ENCODE data around the gene CASP12. TPM values are rescaled to one million over a fixed set of nuclear protein-coding genes. Genes with fewer than 3 reads are reported as not detected.

CASP12 gene
- total RNA-seq, 1 experiment from 2014 or later: not detected

DNA sequence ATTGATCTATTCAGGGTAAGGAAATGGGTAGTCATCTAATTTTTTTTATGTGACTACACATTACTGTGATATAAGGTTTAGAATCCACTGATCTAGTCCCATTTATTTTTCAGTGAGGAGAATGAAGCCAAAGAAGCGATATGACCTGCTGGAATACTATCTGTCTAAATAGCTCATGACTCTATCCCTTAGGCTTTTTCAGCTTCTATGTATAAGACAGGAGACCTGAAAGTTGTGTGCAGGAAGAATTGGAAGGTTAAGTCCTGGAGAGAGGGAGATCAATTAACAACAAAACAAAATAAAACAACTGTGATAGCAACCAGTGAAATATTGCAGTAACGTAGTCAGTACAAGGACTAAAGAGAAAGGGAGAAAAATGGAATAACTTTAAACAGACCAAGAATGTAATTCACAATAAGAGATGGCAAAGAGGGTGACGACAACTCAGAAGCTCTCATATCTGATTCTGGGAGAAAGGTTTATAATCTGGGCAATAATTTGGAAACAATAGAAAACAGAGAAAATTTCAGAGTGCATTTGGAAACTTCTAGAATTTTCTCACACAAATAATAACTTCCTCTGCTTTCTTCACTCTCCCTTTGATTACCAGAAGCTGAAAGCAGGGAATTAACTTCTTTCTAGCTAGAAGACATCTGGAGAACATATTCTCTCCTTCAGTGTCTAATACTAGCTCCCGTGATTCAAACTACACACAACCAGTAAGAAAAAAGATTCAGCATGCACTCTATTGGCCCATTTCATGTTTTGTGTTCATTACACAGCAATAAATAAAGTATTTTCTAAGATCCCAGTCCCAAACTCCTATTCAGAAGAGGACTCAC is 19.2 kb upstream of the CASP12 start:
- no peaks in the 10 kb centered on the region for H3K79me2 ChIP-seq (ENCODE audit: low read depth)
- no peak for TF ChIP-seq EZH2 (IDR thresholded peaks at IDR 0.05; ENCODE audit: low read depth)
- TF ChIP-seq, protein P1, sequence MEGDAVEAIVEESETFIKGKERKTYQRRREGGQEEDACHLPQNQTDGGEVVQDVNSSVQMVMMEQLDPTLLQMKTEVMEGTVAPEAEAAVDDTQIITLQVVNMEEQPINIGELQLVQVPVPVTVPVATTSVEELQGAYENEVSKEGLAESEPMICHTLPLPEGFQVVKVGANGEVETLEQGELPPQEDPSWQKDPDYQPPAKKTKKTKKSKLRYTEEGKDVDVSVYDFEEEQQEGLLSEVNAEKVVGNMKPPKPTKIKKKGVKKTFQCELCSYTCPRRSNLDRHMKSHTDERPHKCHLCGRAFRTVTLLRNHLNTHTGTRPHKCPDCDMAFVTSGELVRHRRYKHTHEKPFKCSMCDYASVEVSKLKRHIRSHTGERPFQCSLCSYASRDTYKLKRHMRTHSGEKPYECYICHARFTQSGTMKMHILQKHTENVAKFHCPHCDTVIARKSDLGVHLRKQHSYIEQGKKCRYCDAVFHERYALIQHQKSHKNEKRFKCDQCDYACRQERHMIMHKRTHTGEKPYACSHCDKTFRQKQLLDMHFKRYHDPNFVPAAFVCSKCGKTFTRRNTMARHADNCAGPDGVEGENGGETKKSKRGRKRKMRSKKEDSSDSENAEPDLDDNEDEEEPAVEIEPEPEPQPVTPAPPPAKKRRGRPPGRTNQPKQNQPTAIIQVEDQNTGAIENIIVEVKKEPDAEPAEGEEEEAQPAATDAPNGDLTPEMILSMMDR (conservative IDR thresholded peaks at IDR 0.05): no peak
- DNase-seq: no peak
- no peaks in the 10 kb centered on the region for H3K4me1 ChIP-seq (replicated peaks; ENCODE audit: insufficient read depth)
- intact Hi-C loops (cut with micrococcal nuclease; ENCODE audit: unreplicated experiment): no loop called here
- H3K4me3 ChIP-seq: peak overlapping the region; percentile 13; the same call in 1 of the 2 replicates
- H3K27me3 ChIP-seq (ENCODE audit: insufficient read depth, low read depth): no peaks in the 10 kb centered on the region
- H4K20me1 ChIP-seq (ENCODE audit: insufficient read depth): no peaks in the 10 kb centered on the region
- no peaks in the 10 kb centered on the region for H3K9me3 ChIP-seq (ENCODE audit: insufficient read depth, low read depth)
- CTCF ChIA-PET: interaction anchor here (0.6 kb wide), 1 partner anchor 1493 kb away, joined by 3 read pairs; no protein-coding TSS in a partner anchor
- H3K4me2 ChIP-seq: peak overlapping the region; percentile 51
- BruUV-seq (replicated peaks): no TSS peak
- no peak overlapping the region for H3K27ac ChIP-seq
- no peaks in the 10 kb centered on the region for H3K36me3 ChIP-seq (ENCODE audit: low read depth)
- POLR2A ChIA-PET (ENCODE audit: unreplicated experiment): interaction anchor here (0.7 kb wide), 1 partner anchor 140 kb away, joined by 3 read pairs; no protein-coding TSS in a partner anchor
- H2AFZ ChIP-seq: peak overlapping the region; percentile 26; the same call in 1 of the 2 replicates
- H3F3A ChIP-seq (ENCODE audit: insufficient read depth, low read depth): no peaks in the 10 kb centered on the region
- no peaks in the 10 kb centered on the region for H3K9me2 ChIP-seq (ENCODE audit: insufficient read depth)

DNA sequence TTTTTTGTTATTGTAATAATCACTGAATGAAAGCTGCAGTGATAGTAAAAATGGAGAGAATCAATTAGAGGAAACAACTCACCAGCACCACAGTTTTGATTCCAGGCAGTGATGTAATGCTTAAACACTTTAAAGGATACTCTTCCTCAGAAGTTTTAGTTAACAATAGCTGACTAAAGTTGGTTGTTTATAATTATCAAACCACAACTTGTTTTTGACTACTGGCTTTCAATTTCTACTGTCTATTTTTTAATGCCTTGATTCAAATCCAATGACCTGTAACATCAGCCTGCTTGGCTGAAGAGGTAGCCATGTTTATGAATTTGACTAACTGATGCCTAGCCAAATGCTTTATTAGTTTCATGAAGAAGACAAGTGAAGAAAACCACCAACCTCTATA is 18.2 kb upstream of the CASP12 start:
- Histone ChIP-seq H3F3A (ENCODE audit: insufficient read depth, low read depth) (no peaks in the 10 kb centered on the region), H3K36me3 (ENCODE audit: low read depth) (no peaks in the 10 kb centered on the region), H3K4me2 (no peak overlapping the region), H3K27ac (no peak overlapping the region), H3K27me3 (ENCODE audit: insufficient read depth, low read depth) (no peaks in the 10 kb centered on the region), H3K4me3 (no peak overlapping the region), H4K20me1 (ENCODE audit: insufficient read depth) (no peaks in the 10 kb centered on the region), H3K79me2 (ENCODE audit: low read depth) (no peaks in the 10 kb centered on the region), H3K9me3 (ENCODE audit: insufficient read depth, low read depth) (no peaks in the 10 kb centered on the region), H3K9me2 (ENCODE audit: insufficient read depth) (no peaks in the 10 kb centered on the region), H2AFZ (no peak overlapping the region), H3K4me1 (replicated peaks; ENCODE audit: insufficient read depth) (no peaks in the 10 kb centered on the region)
- POLR2A ChIA-PET (ENCODE audit: unreplicated experiment): interaction anchor here (0.6 kb wide), 1 partner anchor 51 kb away, joined by 9 read pairs; no protein-coding TSS in a partner anchor
- CTCF ChIA-PET: no interaction called here
- intact Hi-C loops (cut with micrococcal nuclease; ENCODE audit: unreplicated experiment): no loop called here
- TF ChIP-seq, protein P1 (conservative IDR thresholded peaks at IDR 0.05): no peak
- TF ChIP-seq EZH2 (IDR thresholded peaks at IDR 0.05; ENCODE audit: low read depth): no peak
- no TSS peak for BruUV-seq (replicated peaks)
- DNase-seq: no peak

DNA sequence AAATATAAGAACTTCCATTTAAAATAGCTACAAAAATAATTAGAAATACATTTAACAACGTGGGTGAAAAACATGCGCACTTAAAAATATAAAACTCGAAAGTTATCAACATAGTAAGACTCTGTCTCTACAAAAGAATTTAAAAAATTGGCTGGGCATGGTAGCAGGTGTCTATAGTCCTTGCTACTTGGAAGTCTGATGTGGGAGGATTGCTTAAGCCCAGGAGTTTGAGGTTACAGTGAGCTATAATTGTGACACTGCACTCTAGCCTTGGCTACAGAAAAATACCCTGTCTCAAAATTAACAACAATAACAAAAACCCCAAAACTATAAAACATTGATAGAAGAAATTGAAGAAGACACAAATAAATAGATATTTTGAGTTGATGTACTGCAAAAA is 13.8 kb upstream of the CASP12 start:
- CTCF ChIA-PET: no interaction called here
- BruUV-seq (replicated peaks): no TSS peak
- TF ChIP-seq, protein P1 (conservative IDR thresholded peaks at IDR 0.05): no peak
- TF ChIP-seq EZH2 (IDR thresholded peaks at IDR 0.05; ENCODE audit: low read depth): no peak
- Histone ChIP-seq H4K20me1 (ENCODE audit: insufficient read depth) (no peaks in the 10 kb centered on the region), H3K4me1 (replicated peaks; ENCODE audit: insufficient read depth) (no peaks in the 10 kb centered on the region), H3K36me3 (ENCODE audit: low read depth) (no peaks in the 10 kb centered on the region), H3K4me3 (no peak overlapping the region), H3K27ac (no peak overlapping the region), H3K79me2 (ENCODE audit: low read depth) (no peaks in the 10 kb centered on the region), H3K27me3 (ENCODE audit: insufficient read depth, low read depth) (no peaks in the 10 kb centered on the region), H3K9me2 (ENCODE audit: insufficient read depth) (no peaks in the 10 kb centered on the region), H3F3A (ENCODE audit: insufficient read depth, low read depth) (no peaks in the 10 kb centered on the region), H2AFZ (no peak overlapping the region), H3K9me3 (ENCODE audit: insufficient read depth, low read depth) (no peaks in the 10 kb centered on the region), H3K4me2 (no peak overlapping the region)
- intact Hi-C loops (cut with micrococcal nuclease; ENCODE audit: unreplicated experiment): no loop called here
- DNase-seq: no peak
- POLR2A ChIA-PET (ENCODE audit: unreplicated experiment): no interaction called here
